ENCODE results near the gene OR13H1. TPM values are rescaled to one million over a fixed set of nuclear protein-coding genes. Genes with fewer than 3 reads are reported as not detected.
"Not testable (repeated sequence)": the region's sequence is repeated elsewhere in the genome, so short reads cannot be mapped to it uniquely, and the experiment has no call there.

Gene OR13H1
- total and polyA plus RNA-seq, 2 donors (not counting 1 experiment from before 2014, with no cell fraction given) = not detected

DNA sequence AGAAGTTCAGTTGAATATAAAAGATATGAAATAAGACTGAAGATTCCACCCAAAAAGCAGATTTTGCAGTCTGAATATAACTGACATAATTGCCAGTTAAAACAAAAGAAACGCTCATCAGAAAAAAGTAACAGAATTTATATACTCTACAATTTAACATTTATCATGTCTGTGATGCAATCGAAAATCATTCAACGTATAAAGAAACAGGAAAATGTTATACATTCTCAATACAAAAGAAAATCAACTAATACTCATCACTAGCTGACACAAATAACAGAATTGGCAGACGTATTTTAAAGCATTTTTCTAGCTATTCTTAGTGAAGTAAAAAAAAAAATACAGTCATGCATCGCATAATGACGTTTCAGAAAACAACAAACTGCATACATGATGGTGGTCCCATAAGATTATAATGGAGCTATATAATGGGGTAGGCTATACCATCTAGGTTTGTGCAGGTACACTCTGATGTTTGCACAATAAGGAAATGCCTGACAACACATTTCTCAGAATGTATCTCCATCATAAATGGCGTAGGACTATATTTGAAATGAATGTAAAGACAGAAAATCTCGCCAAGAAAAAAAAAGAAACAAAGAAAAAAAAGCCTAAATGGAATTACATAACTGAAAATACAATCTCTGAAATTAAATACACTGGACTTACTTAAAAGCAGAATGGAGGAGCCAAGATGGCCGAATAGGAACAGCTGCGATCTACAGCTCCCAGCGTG, 34.3 kb downstream of the OR13H1 start:
- Histone ChIP-seq H3K36me3 (ENCODE audit: control insufficient read depth, insufficient read depth, low read length) (no peaks in the 10 kb centered on the region), H3K27ac (ENCODE audit: insufficient read depth, low read length) (no peak overlapping the region), H3K4me3 (replicated peaks in 1 of 4; ENCODE audit: control extremely low read depth in 1 of 4, insufficient read depth in 1 of 4, low read depth in 3 of 4, low read length in 4 of 4) (no peak overlapping the region), H3K79me2 (ENCODE audit: control insufficient read depth, insufficient read depth, low read length) (no peaks in the 10 kb centered on the region), H3K9ac (ENCODE audit: insufficient read depth, low read length) (no peak overlapping the region), H4K20me1 (ENCODE audit: control insufficient read depth, extremely low read depth, insufficient read depth, low read length) (no peaks in the 10 kb centered on the region), H3K9me3 (ENCODE audit: control insufficient read depth, insufficient read depth, low read depth, low read length) (no peaks in the 10 kb centered on the region), H2AFZ (ENCODE audit: low read length) (no peak overlapping the region), H3K4me1 (ENCODE audit: control insufficient read depth, extremely low read depth, insufficient read depth, low read length) (no peaks in the 10 kb centered on the region), H3K27me3 (ENCODE audit: control insufficient read depth, insufficient read depth, low read length) (no peaks in the 10 kb centered on the region), H3K4me2 (ENCODE audit: extremely low read depth, insufficient read depth, low read length) (no peak overlapping the region)
- TF ChIP-seq EZH2 (IDR thresholded peaks at IDR 0.05; ENCODE audit: low read length, missing control alignments) = no peak
- TF ChIP-seq, protein P1, sequence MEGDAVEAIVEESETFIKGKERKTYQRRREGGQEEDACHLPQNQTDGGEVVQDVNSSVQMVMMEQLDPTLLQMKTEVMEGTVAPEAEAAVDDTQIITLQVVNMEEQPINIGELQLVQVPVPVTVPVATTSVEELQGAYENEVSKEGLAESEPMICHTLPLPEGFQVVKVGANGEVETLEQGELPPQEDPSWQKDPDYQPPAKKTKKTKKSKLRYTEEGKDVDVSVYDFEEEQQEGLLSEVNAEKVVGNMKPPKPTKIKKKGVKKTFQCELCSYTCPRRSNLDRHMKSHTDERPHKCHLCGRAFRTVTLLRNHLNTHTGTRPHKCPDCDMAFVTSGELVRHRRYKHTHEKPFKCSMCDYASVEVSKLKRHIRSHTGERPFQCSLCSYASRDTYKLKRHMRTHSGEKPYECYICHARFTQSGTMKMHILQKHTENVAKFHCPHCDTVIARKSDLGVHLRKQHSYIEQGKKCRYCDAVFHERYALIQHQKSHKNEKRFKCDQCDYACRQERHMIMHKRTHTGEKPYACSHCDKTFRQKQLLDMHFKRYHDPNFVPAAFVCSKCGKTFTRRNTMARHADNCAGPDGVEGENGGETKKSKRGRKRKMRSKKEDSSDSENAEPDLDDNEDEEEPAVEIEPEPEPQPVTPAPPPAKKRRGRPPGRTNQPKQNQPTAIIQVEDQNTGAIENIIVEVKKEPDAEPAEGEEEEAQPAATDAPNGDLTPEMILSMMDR (conservative IDR thresholded peaks at IDR 0.05 in 1 of 2, IDR thresholded peaks at IDR 0.05 in 1 of 2; ENCODE audit: low read depth in 1 of 2, low read length in 2 of 2) = no peak
- DNase-seq (ENCODE audit: low read depth in 2 of 2) = no peak

DNA sequence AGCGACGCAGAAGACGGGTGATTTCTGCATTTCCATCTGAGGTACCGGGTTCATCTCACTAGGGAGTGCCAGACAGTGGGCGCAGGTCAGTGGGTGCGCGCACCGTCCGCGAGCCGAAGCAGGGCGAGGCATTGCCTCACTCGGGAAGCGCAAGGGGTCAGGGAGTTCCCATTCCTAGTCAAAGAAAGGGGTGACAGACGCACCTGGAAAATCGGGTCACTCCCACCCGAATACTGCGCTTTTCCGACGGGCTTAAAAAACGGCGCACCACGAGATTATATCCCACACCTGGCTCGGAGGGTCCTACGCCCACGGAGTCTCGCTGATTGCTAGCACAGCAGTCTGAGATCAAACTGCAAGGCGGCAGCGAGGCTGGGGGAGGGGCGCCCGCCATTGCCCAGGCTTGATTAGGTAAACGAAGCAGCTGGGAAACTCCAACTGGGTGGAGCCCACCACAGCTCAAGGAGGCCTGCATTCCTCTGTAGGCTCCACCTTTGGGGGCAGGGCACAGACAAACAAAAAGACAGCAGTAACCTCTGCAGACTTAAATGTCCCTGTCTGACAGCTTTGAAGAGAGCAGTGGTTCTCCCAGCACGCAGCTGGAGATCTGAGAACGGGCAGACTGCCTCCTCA, 35.0 kb downstream of the OR13H1 start:
- H3K36me3 ChIP-seq (ENCODE audit: control insufficient read depth, insufficient read depth, low read length); H3K79me2 ChIP-seq (ENCODE audit: control insufficient read depth, insufficient read depth, low read length); DNase-seq (ENCODE audit: low read depth in 2 of 2); H4K20me1 ChIP-seq (ENCODE audit: control insufficient read depth, extremely low read depth, insufficient read depth, low read length); H2AFZ ChIP-seq (ENCODE audit: low read length); H3K4me1 ChIP-seq (ENCODE audit: control insufficient read depth, extremely low read depth, insufficient read depth, low read length); H3K27me3 ChIP-seq (ENCODE audit: control insufficient read depth, insufficient read depth, low read length); H3K9ac ChIP-seq (ENCODE audit: insufficient read depth, low read length); H3K4me2 ChIP-seq (ENCODE audit: extremely low read depth, insufficient read depth, low read length); H3K27ac ChIP-seq (ENCODE audit: insufficient read depth, low read length); H3K9me3 ChIP-seq (ENCODE audit: control insufficient read depth, insufficient read depth, low read depth, low read length); H3K4me3 ChIP-seq (replicated peaks in 1 of 4; ENCODE audit: control extremely low read depth in 1 of 4, insufficient read depth in 1 of 4, low read depth in 3 of 4, low read length in 4 of 4): not testable (repeated sequence)

DNA sequence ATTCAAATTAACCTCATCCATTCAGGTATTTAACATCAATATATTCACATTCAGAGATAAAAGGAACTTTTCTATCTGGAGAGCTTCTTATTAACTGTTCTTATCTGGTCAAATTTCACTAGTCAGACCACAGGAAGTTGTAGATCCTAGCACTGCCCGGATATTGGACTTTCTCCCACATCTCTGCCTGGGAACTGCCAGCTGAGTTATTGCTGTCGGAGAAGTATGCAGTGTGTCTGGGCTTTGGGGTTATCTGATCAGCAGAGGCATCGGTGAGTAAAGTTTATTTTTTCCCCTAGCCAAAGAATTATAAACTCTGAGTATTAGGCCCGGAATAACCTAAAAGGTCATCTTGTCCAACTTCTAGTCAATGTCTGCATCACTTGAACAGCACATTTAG, 45.1 kb downstream of the OR13H1 start:
- Histone ChIP-seq H3K27me3 (ENCODE audit: control insufficient read depth, insufficient read depth, low read length) (no peaks in the 10 kb centered on the region), H3K9me3 (ENCODE audit: control insufficient read depth, insufficient read depth, low read depth, low read length) (no peaks in the 10 kb centered on the region), H3K27ac (ENCODE audit: insufficient read depth, low read length) (no peak overlapping the region), H3K36me3 (ENCODE audit: control insufficient read depth, insufficient read depth, low read length) (no peaks in the 10 kb centered on the region), H4K20me1 (ENCODE audit: control insufficient read depth, extremely low read depth, insufficient read depth, low read length) (peaks cover 1% of the 10 kb centered on the region), H3K4me1 (ENCODE audit: control insufficient read depth, extremely low read depth, insufficient read depth, low read length) (no peaks in the 10 kb centered on the region), H2AFZ (ENCODE audit: low read length) (no peak overlapping the region), H3K9ac (ENCODE audit: insufficient read depth, low read length) (no peak overlapping the region), H3K4me2 (ENCODE audit: extremely low read depth, insufficient read depth, low read length) (no peak overlapping the region), H3K79me2 (ENCODE audit: control insufficient read depth, insufficient read depth, low read length) (no peaks in the 10 kb centered on the region), H3K4me3 (replicated peaks in 1 of 4; ENCODE audit: control extremely low read depth in 1 of 4, insufficient read depth in 1 of 4, low read depth in 3 of 4, low read length in 4 of 4) (no peak overlapping the region)
- no peak for TF ChIP-seq EZH2 (IDR thresholded peaks at IDR 0.05; ENCODE audit: low read length, missing control alignments)
- TF ChIP-seq, protein P1 (conservative IDR thresholded peaks at IDR 0.05 in 1 of 2, IDR thresholded peaks at IDR 0.05 in 1 of 2; ENCODE audit: low read depth in 1 of 2, low read length in 2 of 2) = no peak
- DNase-seq (ENCODE audit: low read depth in 2 of 2) = peak; percentile 28 to 75
